Neuronal stem cell (in vitro differentiated cells): ENCODE measurements around the gene CARD10.

Experiments
- DNase-seq: peaks from one replicate; pipeline ENCODE4 v3.0.0-alpha.2; 2013; ENCODE audit warnings: low spot score
- H2AFZ ChIP-seq: one replicate; pipeline ENCODE4 v1.6.1; 2013; ENCODE audit warnings: mild to moderate bottlenecking, low read length, inconsistent platforms
- H2AK5ac ChIP-seq: 2 replicates; pipeline ENCODE4 v1.6.1; 2013; ENCODE audit warnings: low read depth, mild to moderate bottlenecking, inconsistent platforms, low read length, moderate library complexity, mixed read lengths
- H2BK120ac ChIP-seq: 2 replicates; pipeline ENCODE4 v1.6.1; 2013; ENCODE audit warnings: low read depth, mild to moderate bottlenecking, inconsistent platforms, low read length, moderate library complexity, mixed read lengths
- H2BK12ac ChIP-seq: one replicate; pipeline ENCODE4 v1.6.1; 2013; ENCODE audit warnings: low read length, inconsistent platforms
- H2BK15ac ChIP-seq: 2 replicates; pipeline ENCODE4 v1.6.1; 2013; ENCODE audit warnings: mild to moderate bottlenecking, low read length, inconsistent platforms, mixed read lengths
- H2BK5ac ChIP-seq: one replicate; pipeline ENCODE4 v1.6.1; 2013; ENCODE audit warnings: inconsistent platforms, mild to moderate bottlenecking, low read length, moderate library complexity
- H3K14ac ChIP-seq: one replicate; pipeline ENCODE4 v1.6.1; 2013; ENCODE audit warnings: low read length, inconsistent platforms
- H3K18ac ChIP-seq: 2 replicates; pipeline ENCODE4 v1.6.1; 2013; ENCODE audit warnings: low read length, inconsistent platforms
- H3K23ac ChIP-seq: 2 replicates; pipeline ENCODE4 v1.6.1; 2013; ENCODE audit warnings: low read depth, mild to moderate bottlenecking, mixed read lengths, low read length, inconsistent platforms; ENCODE audit not compliant: poor library complexity
- H3K27ac ChIP-seq: replicated peaks from 3 replicates; pipeline ENCODE4 v1.5.1; 2013; ENCODE audit warnings: low read length, inconsistent platforms
- H3K27me3 ChIP-seq, 3 experiments: 2 replicates each; pipeline ENCODE4 v1.6.1; 2013; ENCODE audit warnings: low read length in 3 of 3, mild to moderate bottlenecking in 2 of 3, inconsistent platforms in 1 of 3, low read depth in 1 of 3, mixed read lengths in 1 of 3, moderate library complexity in 1 of 3; ENCODE audit not compliant: control insufficient read depth in 3 of 3, insufficient read depth in 3 of 3
- H3K36me3 ChIP-seq, 2 donors: replicated peaks in 1 of 2; 2 replicates each; pipeline ENCODE4 v1.6.1; 2013; ENCODE audit warnings: low read length in 2 of 2; ENCODE audit not compliant: control insufficient read depth in 2 of 2, insufficient read depth in 2 of 2
- H3K4ac ChIP-seq: 2 replicates; pipeline ENCODE4 v1.6.1; 2013; ENCODE audit warnings: inconsistent platforms, mild to moderate bottlenecking, low read length, moderate library complexity
- H3K4me1 ChIP-seq, 2 donors: 1 replicate in 1 of 2; 2 replicates in 1 of 2; pipeline ENCODE4 v1.6.1; 2013; ENCODE audit warnings: low read length in 2 of 2, low read depth in 1 of 2; ENCODE audit not compliant: control insufficient read depth in 2 of 2, insufficient read depth in 1 of 2
- H3K4me2 ChIP-seq: one replicate; pipeline ENCODE4 v1.6.1; 2013; ENCODE audit warnings: mild to moderate bottlenecking, low read length, inconsistent platforms; ENCODE audit not compliant: insufficient read depth, poor library complexity, severe bottlenecking
- H3K4me3 ChIP-seq, 2 donors: 2 replicates each; pipeline ENCODE4 v1.5.1; 2013; ENCODE audit warnings: low read length in 2 of 2, mild to moderate bottlenecking in 2 of 2, inconsistent platforms in 1 of 2, moderate library complexity in 1 of 2
- H3K79me1 ChIP-seq: one replicate; pipeline ENCODE4 v1.6.1; 2013; ENCODE audit warnings: low read depth, mild to moderate bottlenecking, inconsistent platforms, low read length, moderate library complexity
- H3K9ac ChIP-seq: one replicate; pipeline ENCODE4 v1.6.1; 2013; ENCODE audit warnings: mild to moderate bottlenecking, low read depth, low read length, inconsistent platforms; ENCODE audit not compliant: poor library complexity
- H3K9me3 ChIP-seq, 2 donors: replicated peaks in 1 of 2; 2 replicates each; pipeline versions ENCODE3 to v1.6.1; 2013; ENCODE audit warnings: low read length in 2 of 2, mild to moderate bottlenecking in 2 of 2, inconsistent platforms in 1 of 2, low read depth in 1 of 2, mixed read lengths in 1 of 2, moderate library complexity in 1 of 2; ENCODE audit not compliant: control insufficient read depth in 2 of 2, insufficient read depth in 1 of 2
- H4K8ac ChIP-seq: one replicate; pipeline ENCODE4 v1.6.1; 2013; ENCODE audit warnings: low read depth, mild to moderate bottlenecking, inconsistent platforms, low read length, moderate library complexity
- H4K91ac ChIP-seq: one replicate; pipeline ENCODE4 v1.6.1; 2013; ENCODE audit warnings: low read length, low read depth, mild to moderate bottlenecking, inconsistent platforms; ENCODE audit not compliant: poor library complexity
- WGBS, 2 donors: extraction: QIAGEN DNeasy Blood & Tissue Kit; methylation state at CpG; one replicate each; pipeline ENCODE4 v1.1.7; 2013; ENCODE audit warnings: missing lambda C conversion rate in 2 of 2, mixed read lengths in 1 of 2; ENCODE audit not compliant: insufficient read length in 2 of 2, insufficient replicate concordance in 1 of 2; ENCODE audit errors: extremely low coverage in 2 of 2; 5-methylcytosine and 5-hydroxymethylcytosine counted together

CARD10 gene

GRCh38 chr22:37443086-37443485 lies 76.1 kb downstream of the CARD10 start:
- H3K79me1 ChIP-seq: no peaks in the 10 kb centered on the region
- H3K36me3 ChIP-seq: no peaks in the 10 kb centered on the region
- no peak for DNase-seq
- H2BK120ac ChIP-seq: no peak overlapping the region
- H3K9me3 ChIP-seq: peaks cover 0 to 5% of the 10 kb centered on the region in 2 donors
- no peak overlapping the region for H3K27ac ChIP-seq
- no peak overlapping the region for H2AFZ ChIP-seq
- no peak overlapping the region for H3K4me3 ChIP-seq
- peaks cover 0 to 10% (median 0%) of the 10 kb centered on the region in 3 experiments for H3K27me3 ChIP-seq
- no peak overlapping the region for H3K4me2 ChIP-seq
- peaks cover 0 to 5% of the 10 kb centered on the region in 2 donors for H3K4me1 ChIP-seq
- H2BK12ac ChIP-seq: no peak overlapping the region
- H2AK5ac ChIP-seq: no peak overlapping the region
- H3K23ac ChIP-seq: no peak overlapping the region
- H2BK15ac ChIP-seq: no peak overlapping the region
- no CpG with 5 or more reads among the region's 7 CpGs for WGBS, 2 donors
- H3K14ac ChIP-seq: no peak overlapping the region
- H4K8ac ChIP-seq: no peak overlapping the region
- no peak overlapping the region for H2BK5ac ChIP-seq
- H4K91ac ChIP-seq: no peak overlapping the region
- no peak overlapping the region for H3K18ac ChIP-seq
- H3K9ac ChIP-seq: no peak overlapping the region
- no peak overlapping the region for H3K4ac ChIP-seq

- H3K27me3 ChIP-seq: peaks cover 0 to 12% (median 0%) of the 10 kb centered on the region in 3 experiments
- H3K4me3 ChIP-seq: no peak overlapping the region
- no peak overlapping the region for H2AK5ac ChIP-seq
- H3K4ac ChIP-seq: no peak overlapping the region
- H3K79me1 ChIP-seq: no peaks in the 10 kb centered on the region
- H3K36me3 ChIP-seq: no peaks in the 10 kb centered on the region
- no peak overlapping the region for H2BK120ac ChIP-seq
- H3K9ac ChIP-seq: no peak overlapping the region
- peaks cover 0 to 5% of the 10 kb centered on the region in 2 donors for H3K4me1 ChIP-seq
- H2AFZ ChIP-seq: no peak overlapping the region
- no peak overlapping the region for H4K91ac ChIP-seq
- H2BK5ac ChIP-seq: no peak overlapping the region
- no peak overlapping the region for H2BK12ac ChIP-seq
- WGBS, 2 donors: no CpG with 5 or more reads among the region's 2 CpGs
- H3K23ac ChIP-seq: no peak overlapping the region
- no peak overlapping the region for H3K27ac ChIP-seq
- no peak overlapping the region for H3K14ac ChIP-seq
- no peak overlapping the region for H3K18ac ChIP-seq
- no peak for DNase-seq
- no peak overlapping the region for H3K4me2 ChIP-seq
- H4K8ac ChIP-seq: no peak overlapping the region
- no peak overlapping the region for H2BK15ac ChIP-seq
- H3K9me3 ChIP-seq: peaks cover 0 to 5% of the 10 kb centered on the region in 2 donors
Measured at GRCh38 chr22:37442537-37442936, 76.7 kb downstream of the CARD10 start.

DNA sequence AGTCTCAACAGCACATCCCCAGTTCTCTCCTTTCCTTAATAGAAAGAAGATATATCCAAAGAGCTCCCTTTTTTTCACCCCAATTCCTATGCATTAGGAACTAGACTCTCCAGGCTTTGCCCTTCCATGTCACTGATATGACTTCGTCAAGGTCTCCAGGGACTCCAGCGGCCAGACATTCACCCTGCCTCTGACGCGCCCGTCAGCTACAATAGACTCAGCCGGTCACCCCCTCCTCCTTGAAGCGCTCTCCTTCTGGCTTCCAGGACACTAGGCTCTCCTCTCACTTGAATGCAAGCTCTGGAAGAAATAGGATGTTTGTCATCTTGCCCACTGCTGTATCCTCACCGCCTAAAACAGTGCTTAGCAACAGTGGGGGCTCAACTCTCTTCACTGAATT lies 77.1 kb downstream of the CARD10 start:
- no peak overlapping the region for H3K4me3 ChIP-seq
- no peak overlapping the region for H2AK5ac ChIP-seq
- no peak overlapping the region for H3K27ac ChIP-seq
- no peak overlapping the region for H3K14ac ChIP-seq
- no peak overlapping the region for H2AFZ ChIP-seq
- H4K8ac ChIP-seq: no peak overlapping the region
- no peak overlapping the region for H3K23ac ChIP-seq
- no peak overlapping the region for H3K9ac ChIP-seq
- no peak for DNase-seq
- H3K36me3 ChIP-seq: no peaks in the 10 kb centered on the region
- H3K18ac ChIP-seq: no peak overlapping the region
- peaks cover 0 to 2% of the 10 kb centered on the region in 2 donors for H3K4me1 ChIP-seq
- H3K9me3 ChIP-seq: peaks cover 0 to 5% of the 10 kb centered on the region in 2 donors
- H3K79me1 ChIP-seq: no peaks in the 10 kb centered on the region
- no peak overlapping the region for H4K91ac ChIP-seq
- H2BK15ac ChIP-seq: no peak overlapping the region
- H3K4me2 ChIP-seq: no peak overlapping the region
- H3K4ac ChIP-seq: no peak overlapping the region
- no CpG with 5 or more reads among the region's 8 CpGs for whole genome bisulfite sequencing, 2 donors
- H2BK120ac ChIP-seq: no peak overlapping the region
- H2BK12ac ChIP-seq: no peak overlapping the region
- H3K27me3 ChIP-seq: peaks cover 0 to 9% (median 0%) of the 10 kb centered on the region in 3 experiments
- no peak overlapping the region for H2BK5ac ChIP-seq

GRCh38 chr22:37440875-37441274 lies 78.3 kb downstream of the CARD10 start:
- no peak overlapping the region for H2BK12ac ChIP-seq
- no peak overlapping the region for H4K91ac ChIP-seq
- no peak overlapping the region for H2AFZ ChIP-seq
- H3K18ac ChIP-seq: no peak overlapping the region
- H3K27ac ChIP-seq: no peak overlapping the region
- peaks cover 0 to 9% (median 0%) of the 10 kb centered on the region in 3 experiments for H3K27me3 ChIP-seq
- no CpG with 5 or more reads among the region's 4 CpGs for WGBS, 2 donors
- no peaks in the 10 kb centered on the region for H3K79me1 ChIP-seq
- H4K8ac ChIP-seq: no peak overlapping the region
- H3K36me3 ChIP-seq: no peaks in the 10 kb centered on the region
- H2AK5ac ChIP-seq: no peak overlapping the region
- H2BK5ac ChIP-seq: no peak overlapping the region
- DNase-seq: no peak
- no peak overlapping the region for H3K23ac ChIP-seq
- H3K14ac ChIP-seq: no peak overlapping the region
- no peak overlapping the region for H3K4ac ChIP-seq
- H3K9me3 ChIP-seq: peaks cover 0 to 5% of the 10 kb centered on the region in 2 donors
- no peaks in the 10 kb centered on the region for H3K4me1 ChIP-seq
- H2BK15ac ChIP-seq: no peak overlapping the region
- no peak overlapping the region for H3K4me3 ChIP-seq
- H2BK120ac ChIP-seq: no peak overlapping the region
- no peak overlapping the region for H3K4me2 ChIP-seq
- H3K9ac ChIP-seq: no peak overlapping the region
